HG03066 (cell line): ENCODE results near the gene RHOB.

Experiments used
- ATAC-seq: cut with Tn5 transposase; IDR thresholded peaks from one replicate; pipeline ENCODE4 v1.9.1; 2021; ENCODE audit warnings: low read depth; ENCODE audit not compliant: unreplicated experiment

The RHOB gene

DNA sequence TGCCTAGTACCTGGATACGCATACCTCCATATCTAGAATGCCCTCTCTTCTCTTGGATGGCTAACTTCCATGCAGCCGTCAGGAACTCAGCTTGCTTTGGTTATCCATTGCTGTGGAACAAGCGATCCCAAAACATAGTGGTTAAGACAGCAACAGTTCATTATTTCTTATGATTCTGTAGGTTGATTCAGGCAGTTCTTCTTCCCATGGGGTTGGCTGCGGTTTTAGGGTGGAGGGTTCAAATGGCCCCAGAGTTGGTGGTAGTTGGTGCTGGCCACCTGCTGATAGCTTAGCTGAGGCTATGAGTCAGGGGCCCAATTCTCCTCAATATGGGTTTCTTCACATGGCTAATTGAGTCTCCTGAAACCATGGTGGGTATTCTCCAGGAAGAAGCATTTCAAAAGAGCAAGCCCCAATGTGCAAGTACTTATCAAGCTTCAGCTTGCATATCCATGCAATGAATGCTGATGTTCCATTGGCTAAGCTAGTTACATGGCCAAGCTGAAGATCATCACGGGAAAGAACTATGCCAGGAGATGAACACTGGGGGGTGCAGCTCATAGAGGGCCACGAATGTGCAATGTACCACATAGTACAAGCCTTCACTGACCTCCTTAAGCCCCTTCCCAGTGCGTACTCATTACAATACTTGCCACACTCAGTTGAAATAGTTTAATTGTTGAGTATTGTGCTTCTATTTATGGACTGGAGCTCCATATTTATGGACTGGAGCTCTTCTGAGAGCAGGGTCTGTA is 10.0 kb upstream of the RHOB start:
- ATAC-seq = no peak

DNA sequence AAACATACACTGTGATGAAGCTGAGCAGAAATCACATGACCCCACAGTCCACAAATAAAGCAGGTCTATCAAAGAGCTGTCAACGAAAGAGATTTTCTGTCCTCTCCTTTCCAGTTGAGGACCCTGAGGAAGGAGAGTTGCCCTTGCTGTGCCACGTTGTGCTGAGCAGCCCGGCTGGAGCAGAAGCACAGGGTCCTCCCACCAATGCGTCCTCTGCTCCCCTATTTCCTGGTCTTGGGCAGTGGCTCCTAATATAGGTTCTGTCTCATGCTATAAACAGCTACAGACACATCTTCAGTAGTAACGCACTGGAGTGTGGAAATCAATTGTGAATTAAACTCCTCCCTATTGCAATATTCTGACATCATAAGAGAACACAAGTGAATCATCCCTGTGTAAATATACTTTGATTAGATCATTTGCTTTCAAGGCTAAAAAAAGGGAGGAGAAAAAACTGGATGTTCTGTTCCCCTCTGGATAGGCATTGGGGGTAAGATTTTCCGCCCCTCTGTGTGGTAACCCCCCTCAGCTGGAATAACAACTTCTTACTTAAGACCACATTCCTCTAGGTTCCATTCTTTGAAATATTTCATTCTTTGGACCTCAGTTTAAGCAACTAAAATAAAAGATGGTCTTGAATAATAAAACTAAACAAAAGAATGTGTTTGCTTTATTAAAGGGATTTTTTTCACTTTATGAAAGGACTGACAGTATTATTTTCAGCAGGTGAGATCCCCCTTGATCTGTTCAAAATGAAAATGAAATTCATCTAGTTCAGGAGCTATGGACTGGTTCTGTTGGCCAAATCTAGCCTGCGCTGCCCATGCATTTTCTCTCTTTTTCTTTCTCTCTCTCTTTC is 8.3 kb upstream of the RHOB start:
- no peak for ATAC-seq

DNA sequence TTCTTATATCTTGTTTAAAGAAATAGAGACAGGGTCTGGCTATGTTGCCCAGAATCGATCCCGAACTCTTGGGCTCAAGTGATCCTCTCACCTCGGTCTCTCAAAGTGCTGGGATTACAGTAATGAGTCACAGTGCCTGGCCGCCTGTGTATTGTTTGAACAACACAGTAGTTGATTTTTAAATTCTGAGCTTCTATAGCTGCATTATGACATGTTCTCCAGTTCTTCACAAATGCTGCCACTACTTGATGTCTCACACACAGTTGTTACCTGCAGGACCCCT is 7.7 kb upstream of the RHOB start:
- no peak for ATAC-seq

DNA sequence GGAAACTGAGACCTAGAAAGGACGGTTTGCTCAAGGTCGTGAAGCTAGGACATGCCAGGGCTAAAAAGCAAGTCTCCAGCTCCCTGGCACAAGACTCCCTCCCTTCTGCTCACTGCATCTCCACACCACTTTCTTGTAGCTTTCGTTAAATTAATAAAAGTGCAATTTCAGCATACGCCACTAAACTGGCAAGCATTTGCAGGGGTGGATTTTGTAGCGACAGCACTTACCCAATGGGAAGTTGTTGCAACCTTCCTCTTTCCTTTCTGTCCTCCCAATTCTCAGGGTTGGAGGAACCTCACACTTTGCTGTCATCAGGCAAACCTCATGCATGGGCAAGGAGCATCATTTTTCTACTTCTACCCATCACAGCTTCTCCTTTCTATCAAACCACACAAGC is 7.4 kb upstream of the RHOB start:
- no peak for ATAC-seq

DNA sequence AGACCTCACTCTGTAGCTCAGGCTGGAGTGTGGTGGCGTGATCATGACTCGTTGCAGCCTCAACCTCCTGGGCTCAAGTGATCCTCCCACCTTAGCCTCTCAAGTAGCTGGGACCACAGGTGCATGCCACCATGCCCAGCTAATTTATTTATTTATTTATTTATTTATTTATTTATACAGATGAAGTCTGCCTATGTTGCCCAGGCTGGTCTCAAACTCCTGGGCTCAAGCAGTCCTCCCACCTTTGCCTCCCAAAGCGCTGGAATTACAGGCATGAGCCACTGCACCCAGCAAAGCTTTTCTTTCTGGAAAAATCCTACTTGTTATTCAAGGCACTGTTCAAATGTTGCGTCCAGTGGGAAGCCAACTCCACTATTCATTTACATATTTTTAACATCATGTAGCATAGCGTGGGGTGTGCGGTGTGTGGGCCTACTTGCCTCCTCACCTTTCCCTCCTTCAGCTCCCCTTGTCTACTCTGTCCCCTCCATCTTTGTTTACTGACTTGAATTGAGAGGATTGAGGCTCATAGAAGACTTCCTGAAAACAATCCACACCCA is 6.8 kb upstream of the RHOB start:
- ATAC-seq = no peak

DNA sequence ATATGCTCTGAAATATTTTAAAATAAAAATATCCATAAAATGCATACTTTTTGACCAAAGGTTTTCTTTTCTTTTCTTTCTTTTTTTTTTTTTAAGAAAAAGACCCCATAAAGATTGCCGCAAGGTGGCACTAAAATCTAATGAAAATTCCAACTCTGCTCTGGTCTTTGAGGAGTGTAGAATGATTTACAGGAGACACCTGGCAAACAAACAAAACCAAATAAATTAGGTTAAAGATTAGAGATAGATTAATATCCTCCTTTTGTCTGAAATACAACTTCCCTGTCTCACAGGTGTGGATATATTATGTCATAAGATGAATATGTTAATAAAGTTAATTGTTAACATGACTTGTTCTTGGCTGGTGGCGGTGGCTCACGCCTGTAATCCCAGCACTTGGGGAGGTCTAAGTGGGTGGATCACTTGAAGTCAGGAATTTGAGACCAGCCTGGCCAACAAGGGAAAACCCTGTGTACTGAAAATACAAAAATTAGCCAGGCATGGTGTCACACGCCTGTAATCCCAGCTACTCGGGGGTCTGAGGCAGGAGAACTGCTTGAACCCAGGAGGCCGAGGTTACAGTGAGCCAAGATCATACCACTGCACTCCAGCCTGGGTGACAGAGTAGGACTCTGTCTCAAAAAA is 3.5 kb upstream of the RHOB start:
- ATAC-seq = no peak

DNA sequence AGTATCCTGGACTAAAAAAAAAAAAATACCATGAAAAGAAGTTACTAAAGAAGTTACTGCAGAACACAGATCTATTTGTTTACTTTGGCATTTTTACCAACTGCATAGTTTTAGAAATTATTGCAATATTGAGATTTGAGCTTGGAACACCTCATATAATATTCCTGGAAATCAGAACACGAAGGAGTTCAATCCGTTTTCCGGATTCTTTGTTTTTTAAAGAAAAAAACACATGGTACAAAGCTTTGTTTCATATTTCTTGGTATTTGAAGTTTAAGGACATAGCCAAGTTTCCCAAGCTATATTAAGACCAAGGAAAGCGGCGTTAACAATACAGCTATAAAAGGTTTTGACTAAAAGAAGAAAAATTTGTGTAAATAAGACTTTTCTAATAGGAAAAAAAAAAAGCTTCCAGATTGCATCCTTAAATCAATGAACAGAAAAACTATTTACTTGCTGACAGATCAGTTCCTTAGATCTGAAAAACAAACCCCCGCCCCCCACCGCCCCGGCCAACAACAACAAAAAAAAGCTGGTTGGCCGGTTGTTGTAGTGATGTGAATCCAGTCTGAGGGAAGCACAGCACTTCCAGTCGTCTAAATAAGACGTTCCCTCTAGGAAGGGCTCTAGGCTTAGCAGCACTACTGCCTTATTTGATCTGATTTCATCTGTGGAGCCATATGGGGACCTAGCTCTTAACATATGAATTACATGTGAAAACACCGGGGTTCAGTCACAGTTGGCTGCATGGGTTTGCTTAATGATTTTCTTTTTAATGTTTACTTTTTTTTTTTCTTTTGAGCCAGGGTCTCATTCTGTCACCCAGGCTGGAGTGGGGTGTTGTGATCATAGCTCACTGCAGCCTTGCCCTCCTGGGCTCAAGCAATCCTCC is 2.5 kb upstream of the RHOB start:
- no peak for ATAC-seq

DNA sequence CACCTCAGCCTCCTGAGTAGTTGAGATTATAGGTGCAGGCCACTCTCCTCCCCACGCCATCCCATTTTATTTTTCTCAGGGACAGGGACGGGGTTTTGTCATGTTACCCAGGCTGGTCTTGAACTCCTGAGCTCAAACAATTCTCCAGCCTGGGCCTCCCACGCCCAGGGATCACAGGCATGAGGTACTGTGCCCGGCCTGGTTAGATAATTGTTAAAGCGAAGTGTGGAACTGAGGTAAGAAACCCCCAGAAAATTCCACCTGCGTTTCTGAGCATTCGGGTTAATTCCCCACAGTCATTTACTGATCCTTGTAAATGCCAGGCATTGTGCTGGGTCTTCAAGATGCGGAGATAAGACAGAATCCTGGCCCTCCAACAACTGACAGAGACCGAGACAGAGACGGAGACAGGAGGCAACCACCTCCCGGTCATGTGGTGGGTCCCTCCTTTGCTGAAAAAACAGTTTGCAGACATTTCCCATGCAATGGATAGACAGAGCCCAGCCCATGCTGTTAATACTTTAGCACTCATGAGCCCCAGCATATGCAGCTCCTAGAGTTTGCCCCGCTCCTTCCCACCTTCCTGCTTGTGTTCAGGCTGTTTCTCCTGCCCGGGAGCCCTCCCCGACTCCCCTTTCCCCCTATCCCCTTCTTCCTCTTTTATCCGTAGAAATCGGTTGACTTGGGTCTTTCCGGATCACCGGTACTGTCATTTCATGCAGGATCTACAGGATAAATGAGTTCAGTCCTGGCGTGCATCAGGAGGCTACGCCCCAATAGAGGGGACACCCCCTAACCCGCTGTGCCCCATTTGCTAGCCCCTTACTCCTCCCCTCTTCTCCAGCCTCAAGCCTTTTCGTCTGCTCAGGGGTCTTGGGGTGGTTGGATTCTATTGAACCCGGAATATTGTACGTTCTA is 1.6 kb upstream of the RHOB start:
- ATAC-seq = no peak

DNA sequence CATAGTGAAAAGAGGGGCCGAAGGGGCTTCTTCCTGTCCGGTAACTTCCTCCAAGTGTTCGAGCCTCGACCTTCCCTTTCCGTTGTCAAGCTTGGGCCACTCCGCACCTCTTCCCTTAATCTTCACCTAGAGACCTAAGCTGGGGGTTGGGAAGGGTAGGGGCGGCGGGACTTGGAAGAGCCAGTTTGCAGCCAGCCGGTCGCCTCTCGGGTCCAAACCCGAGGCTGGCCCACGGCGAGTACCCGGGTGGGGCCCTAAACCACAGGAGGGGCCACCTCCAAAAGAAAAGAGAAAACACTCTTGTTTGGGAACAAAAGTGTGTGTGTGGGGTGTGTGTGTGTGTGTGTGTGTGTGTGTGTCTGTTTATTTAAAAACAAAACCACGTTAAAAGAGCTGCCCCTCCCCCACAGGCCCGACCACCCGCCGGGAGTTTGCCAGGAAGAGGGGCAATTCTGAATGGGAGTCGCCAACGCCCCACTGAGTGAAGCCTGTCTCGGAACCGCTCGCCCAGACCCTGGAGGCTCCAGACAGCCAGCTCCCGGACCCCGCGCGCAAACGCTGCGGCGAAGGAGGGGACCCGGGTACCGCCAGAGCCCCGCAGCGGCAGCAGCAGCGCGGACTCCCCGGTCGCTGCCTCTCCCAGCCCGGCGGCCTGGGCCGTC is 488 bp upstream of the RHOB start:
- ATAC-seq = no peak

DNA sequence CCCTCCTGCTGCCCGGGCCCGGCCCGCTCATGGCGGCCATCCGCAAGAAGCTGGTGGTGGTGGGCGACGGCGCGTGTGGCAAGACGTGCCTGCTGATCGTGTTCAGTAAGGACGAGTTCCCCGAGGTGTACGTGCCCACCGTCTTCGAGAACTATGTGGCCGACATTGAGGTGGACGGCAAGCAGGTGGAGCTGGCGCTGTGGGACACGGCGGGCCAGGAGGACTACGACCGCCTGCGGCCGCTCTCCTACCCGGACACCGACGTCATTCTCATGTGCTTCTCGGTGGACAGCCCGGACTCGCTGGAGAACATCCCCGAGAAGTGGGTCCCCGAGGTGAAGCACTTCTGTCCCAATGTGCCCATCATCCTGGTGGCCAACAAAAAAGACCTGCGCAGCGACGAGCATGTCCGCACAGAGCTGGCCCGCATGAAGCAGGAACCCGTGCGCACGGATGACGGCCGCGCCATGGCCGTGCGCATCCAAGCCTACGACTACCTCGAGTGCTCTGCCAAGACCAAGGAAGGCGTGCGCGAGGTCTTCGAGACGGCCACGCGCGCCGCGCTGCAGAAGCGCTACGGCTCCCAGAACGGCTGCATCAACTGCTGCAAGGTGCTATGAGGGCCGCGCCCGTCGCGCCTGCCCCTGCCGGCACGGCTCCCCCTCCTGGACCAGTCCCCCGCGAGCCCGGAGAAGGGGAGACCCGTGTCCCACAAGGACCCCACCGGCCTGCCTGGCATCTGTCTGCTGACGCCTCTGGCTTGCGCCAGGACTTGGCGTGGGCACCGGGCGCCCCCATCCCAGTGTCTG is 767 bp downstream of the RHOB start:
- ATAC-seq = peak; percentile 21

DNA sequence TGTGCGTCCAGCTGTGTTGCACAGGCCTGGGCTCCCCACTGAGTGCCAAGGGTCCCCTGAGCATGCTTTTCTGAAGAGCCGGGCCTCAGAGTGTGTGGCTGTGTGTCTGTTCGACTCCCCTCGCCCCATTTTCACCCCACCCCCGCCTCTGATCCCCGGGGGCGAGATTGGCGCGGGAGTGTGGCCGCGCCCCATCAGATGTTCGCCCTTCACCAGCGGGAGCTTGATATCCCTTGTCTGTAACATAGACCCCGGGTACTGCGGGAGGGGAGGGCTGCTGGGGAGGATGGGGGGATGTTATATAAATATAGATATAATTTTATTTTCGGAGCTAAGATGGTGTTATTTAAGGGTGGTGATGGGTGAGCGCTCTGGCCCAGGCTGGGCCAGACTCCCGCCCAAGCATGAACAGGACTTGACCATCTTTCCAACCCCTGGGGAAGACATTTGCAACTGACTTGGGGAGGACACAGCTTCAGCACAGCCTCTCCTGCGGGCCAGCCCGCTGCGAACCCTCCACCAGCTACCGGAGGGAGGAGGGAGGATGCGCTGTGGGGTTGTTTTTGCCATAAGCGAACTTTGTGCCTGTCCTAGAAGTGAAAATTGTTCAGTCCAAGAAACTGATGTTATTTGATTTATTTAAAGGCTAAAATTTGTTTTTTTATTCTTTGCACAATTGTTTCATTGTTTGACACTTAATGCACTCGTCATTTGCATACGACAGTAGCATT is 1.5 kb downstream of the RHOB start:
- no peak for ATAC-seq

DNA sequence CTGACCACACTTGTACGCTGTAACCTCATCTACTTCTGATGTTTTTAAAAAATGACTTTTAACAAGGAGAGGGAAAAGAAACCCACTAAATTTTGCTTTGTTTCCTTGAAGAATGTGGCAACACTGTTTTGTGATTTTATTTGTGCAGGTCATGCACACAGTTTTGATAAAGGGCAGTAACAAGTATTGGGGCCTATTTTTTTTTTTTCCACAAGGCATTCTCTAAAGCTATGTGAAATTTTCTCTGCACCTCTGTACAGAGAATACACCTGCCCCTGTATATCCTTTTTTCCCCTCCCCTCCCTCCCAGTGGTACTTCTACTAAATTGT is 2.1 kb downstream of the RHOB start:
- no peak for ATAC-seq

DNA sequence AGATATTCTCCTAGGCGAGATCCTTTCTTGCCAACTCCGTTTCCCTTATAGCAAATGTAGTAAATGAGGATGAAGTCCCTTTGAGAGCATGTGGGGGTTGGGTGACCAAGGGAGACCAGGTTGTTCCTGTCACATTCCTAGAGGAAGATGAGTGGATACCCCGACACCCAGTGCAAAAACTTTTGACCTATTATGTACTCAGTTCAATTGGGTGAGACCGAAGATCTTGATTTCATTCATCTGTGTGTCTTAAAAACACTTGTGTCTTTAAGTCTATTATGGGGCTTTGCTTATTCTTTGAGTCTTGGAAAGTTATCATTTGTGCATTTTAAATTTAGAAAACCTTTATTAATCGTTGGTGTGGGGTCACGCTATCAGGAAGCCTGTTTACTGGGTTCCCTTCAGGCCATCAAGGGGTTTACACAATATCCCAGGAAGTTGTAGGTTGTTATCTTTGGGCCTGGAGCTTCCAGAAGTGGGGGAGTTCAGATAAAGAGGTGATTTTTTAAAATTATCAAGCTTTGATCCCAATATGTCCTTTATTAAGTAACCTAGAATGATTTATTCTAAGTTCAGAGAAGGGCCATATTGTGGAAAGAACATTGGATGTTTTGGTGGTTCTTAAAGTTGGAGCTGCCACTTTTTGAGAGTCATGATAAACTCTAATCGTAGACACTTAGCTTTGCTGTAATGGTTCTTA is 2.8 kb downstream of the RHOB start:
- no peak for ATAC-seq

DNA sequence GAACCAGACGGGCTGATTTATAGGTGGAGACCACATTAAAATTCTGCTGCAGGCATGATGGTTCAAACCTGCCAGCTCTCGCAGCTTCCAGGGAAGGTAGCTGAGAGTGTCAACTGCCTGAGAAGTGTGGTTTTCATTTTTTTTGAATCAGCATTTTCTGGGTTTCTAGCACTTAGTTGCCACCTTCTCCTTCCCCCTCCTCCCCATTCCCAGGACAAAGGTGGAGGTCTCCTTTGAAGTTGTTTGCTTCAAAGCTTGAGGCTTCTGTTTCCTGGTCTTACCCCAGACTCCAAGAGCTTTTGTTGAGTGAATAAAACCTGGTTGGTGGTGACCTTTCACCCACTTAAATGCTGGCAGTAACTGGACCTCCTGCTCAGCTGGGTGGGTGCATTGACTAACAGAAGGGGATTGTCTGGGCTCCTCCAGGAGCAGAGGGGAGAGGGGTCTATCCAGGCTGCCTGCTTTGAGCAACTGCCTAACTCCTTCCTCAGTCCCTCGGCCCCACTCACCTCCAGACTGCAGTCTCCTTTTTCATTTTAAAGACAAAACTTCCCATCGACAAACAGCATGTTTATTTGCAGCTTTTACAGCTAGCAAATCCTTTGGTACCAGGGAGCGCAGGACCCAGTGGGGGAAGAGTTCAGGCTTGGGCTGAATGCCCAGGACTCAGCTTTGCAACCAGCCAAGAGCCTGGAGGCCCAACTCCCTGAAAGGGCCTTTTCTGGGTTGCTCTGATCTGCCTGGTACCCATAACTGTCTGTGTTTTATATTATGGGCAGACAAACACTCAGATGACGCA is 3.5 kb downstream of the RHOB start:
- ATAC-seq = no peak

DNA sequence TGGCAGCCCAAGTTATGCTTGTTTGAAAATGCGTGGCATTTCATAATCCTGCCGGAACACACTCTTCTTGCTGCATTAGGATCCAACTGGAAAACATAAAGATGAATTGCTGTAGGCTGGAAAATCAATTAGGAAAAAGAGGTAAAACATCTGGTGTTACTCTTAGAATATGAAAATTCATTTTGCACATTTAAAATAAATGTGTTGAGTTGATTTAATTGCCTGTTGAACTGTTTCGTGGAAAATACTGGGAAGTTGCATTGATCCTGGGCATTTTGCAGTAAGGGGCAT is 4.1 kb downstream of the RHOB start:
- ATAC-seq = no peak

DNA sequence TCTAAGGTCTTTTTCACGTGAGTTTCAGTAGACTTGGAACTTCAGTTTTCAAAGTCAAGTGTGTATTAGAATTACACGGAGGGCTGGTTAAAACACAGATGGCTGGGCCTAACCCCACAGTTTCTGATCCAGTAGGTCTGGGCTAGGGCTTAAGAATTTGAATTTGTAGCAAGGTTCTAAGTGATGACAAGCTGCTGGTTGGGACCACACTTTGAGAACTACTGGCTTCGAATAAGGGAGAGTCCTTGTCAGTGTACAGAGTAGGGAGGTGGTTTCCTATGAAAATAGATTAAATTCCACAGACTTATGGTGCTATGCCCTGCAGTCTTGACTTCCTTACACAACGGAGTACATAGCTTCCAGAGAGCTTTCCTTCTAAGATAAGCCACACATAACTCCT is 4.5 kb downstream of the RHOB start:
- ATAC-seq = no peak
